ENCODE measurements around the gene UGT3A1.
"Not testable (repeated sequence)": the region's sequence is repeated elsewhere in the genome, so short reads cannot be mapped to it uniquely, and the experiment has no call there.

Gene UGT3A1, protein sequence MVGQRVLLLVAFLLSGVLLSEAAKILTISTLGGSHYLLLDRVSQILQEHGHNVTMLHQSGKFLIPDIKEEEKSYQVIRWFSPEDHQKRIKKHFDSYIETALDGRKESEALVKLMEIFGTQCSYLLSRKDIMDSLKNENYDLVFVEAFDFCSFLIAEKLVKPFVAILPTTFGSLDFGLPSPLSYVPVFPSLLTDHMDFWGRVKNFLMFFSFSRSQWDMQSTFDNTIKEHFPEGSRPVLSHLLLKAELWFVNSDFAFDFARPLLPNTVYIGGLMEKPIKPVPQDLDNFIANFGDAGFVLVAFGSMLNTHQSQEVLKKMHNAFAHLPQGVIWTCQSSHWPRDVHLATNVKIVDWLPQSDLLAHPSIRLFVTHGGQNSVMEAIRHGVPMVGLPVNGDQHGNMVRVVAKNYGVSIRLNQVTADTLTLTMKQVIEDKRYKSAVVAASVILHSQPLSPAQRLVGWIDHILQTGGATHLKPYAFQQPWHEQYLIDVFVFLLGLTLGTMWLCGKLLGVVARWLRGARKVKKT

DNA sequence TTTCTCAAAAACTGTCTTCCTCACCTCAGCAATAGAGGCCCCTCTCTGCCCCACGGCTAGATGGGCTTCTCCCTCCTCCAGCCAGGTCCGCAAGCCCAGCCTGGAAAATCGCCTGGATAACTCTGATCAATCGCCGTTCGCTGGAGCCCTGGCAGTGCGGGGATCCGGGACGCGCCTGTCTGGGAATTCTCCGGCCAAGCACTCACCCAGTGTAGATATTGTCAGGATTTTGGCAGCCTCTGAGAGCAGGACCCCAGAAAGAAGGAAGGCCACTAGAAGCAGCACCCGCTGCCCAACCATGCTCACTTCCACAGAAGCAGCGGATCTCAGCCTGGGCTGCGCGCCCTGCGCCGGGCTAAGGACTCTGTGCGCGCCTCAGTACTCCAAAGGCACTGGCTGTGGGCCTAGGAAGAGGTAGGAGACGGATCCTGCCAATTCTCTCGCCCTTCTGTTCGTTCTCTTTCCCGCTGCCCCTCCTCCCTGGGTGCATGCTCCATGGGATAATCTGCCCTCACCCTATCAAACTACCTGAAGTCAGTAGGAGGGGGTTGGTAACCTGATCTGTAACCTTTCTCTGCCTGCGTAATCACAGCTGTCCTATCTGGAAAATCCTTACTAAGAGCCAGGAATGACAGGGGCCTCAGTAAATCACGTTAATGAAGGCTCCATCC lies at the start of gene UGT3A1:
UGT3A1 (minus strand) TSS at position 450 of the 671 bp plus-strand sequence; CDS start at position 300, 150 bp downstream.
- no peak within 1 kb of the TSS for H3K4me3 ChIP-seq (ENCODE audit: low read depth, low read length)
- TF ChIP-seq, protein P1, sequence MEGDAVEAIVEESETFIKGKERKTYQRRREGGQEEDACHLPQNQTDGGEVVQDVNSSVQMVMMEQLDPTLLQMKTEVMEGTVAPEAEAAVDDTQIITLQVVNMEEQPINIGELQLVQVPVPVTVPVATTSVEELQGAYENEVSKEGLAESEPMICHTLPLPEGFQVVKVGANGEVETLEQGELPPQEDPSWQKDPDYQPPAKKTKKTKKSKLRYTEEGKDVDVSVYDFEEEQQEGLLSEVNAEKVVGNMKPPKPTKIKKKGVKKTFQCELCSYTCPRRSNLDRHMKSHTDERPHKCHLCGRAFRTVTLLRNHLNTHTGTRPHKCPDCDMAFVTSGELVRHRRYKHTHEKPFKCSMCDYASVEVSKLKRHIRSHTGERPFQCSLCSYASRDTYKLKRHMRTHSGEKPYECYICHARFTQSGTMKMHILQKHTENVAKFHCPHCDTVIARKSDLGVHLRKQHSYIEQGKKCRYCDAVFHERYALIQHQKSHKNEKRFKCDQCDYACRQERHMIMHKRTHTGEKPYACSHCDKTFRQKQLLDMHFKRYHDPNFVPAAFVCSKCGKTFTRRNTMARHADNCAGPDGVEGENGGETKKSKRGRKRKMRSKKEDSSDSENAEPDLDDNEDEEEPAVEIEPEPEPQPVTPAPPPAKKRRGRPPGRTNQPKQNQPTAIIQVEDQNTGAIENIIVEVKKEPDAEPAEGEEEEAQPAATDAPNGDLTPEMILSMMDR (IDR thresholded peaks at IDR 0.05; ENCODE audit: insufficient read depth, low read depth, low read length, missing control alignments): no peak
- no peak for DNase-seq (ENCODE audit: low read depth)

DNA sequence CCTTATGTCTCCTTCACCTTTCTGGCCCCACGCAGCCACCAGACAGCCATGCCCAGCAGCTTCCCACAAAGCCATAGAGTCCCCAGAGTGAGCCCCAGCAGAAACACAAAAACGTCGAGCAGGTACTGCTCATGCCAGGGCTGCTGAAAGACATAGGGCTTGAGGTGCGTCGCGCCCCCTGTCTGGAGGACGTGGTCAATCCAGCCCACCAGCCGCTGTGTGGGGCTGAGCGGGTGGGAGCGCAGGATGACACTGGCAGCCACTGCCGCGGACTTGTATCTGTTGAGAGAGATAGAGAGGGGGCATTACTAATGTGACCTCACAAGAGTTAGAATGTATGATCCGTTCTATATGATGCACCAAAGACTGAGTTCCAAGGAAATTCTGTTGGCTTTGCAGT lies 44.5 kb upstream of the UGT3A1 start:
- no peak for DNase-seq (ENCODE audit: low read depth)
- H3K4me3 ChIP-seq (ENCODE audit: low read depth, low read length): no peak overlapping the region
- TF ChIP-seq, protein P1 (IDR thresholded peaks at IDR 0.05; ENCODE audit: insufficient read depth, low read depth, low read length, missing control alignments): no peak

DNA sequence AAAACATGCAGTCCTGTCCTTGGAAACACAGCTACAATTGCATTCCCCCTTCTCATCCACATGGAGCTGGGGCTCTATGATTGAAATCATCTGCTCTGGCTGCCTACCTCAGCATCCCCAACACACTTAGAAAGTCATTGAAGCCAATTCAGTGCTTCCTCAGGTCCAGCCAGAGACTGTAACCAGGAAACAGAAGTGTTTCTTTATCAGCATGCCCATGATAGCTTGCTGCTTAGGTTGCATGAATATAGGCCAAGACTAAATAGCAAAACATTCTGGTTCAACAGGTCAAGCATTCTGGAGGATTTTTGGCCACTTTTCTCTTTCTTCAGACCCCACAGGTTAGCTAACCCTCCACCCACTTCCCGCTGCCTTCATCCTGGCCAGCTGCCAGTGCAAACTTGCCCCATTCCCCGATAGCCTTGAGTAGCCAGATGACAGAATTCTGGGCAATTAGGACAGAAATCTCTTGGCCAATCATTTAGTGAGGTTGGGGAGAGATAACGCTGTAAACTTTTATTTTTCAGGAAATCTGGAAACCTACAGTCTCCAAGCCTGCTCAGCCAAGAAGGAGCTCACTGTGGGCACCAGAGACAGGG lies 43.4 kb upstream of the UGT3A1 start:
- DNase-seq (ENCODE audit: low read depth); H3K4me3 ChIP-seq (ENCODE audit: low read depth, low read length): not testable (repeated sequence)

DNA sequence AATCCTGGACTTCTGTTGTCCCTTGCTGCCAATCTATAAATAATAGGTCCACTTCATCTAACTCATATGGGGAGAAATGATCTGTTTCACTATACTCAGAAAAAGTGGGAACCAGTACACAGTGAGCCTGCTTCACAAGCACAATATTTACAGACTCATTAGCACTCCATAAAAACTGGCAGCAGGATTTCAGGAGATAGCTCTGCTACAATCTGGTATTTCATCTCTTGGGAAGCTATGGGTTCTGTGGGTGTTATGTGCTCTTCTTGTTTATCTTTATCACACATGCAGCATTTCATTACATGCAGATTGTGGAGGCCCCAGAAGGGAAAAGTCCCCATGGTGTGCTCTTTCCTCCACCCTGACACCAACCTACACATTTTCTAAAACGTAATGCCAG lies 42.3 kb upstream of the UGT3A1 start:
- TF ChIP-seq, protein P1 (IDR thresholded peaks at IDR 0.05; ENCODE audit: insufficient read depth, low read depth, low read length, missing control alignments): no peak
- no peak for DNase-seq (ENCODE audit: low read depth)
- no peak overlapping the region for H3K4me3 ChIP-seq (ENCODE audit: low read depth, low read length)

DNA sequence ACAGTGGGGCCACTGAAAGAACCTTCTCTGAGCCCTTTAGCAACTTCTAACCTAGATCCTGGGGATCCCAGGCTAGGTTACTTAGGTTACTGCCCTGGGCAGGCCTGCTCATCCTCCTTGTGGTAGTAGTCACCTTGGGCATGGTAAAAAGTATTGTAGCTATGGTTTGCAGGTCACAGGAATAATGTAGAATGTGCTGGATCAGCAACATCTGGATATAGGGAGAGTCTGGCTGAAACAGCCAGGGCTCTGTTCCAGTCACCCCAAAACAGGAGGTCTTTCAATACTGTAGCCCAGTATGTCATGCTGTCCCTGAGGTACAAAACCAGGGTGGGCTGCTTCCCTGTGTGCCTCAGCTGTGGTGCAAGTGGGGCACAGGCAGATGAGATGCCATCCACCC lies 41.9 kb upstream of the UGT3A1 start:
- DNase-seq (ENCODE audit: low read depth): no peak
- TF ChIP-seq, protein P1 (IDR thresholded peaks at IDR 0.05; ENCODE audit: insufficient read depth, low read depth, low read length, missing control alignments): no peak
- no peak overlapping the region for H3K4me3 ChIP-seq (ENCODE audit: low read depth, low read length)

DNA sequence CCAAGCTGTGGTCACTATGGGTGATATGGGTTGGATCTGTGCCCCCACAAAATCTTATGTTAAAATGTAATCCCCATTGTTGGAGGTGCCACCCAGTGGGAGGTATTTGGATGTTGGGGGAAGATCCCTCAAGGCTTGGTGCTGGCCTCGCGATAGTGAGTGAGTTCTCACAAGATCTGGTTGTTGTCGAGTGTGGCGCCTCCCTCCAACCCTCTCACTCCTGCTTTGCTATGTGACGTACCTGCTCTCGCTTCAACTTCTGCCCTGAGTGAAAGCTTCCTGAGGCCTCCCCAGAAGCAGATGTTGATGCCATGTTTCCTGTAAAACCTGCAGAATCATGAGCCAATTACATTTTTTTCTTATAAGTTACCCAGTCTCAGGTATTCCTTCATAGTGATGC lies 40.0 kb upstream of the UGT3A1 start:
- H3K4me3 ChIP-seq (ENCODE audit: low read depth, low read length): no peak overlapping the region
- DNase-seq (ENCODE audit: low read depth): no peak
- TF ChIP-seq, protein P1 (IDR thresholded peaks at IDR 0.05; ENCODE audit: insufficient read depth, low read depth, low read length, missing control alignments): no peak

DNA sequence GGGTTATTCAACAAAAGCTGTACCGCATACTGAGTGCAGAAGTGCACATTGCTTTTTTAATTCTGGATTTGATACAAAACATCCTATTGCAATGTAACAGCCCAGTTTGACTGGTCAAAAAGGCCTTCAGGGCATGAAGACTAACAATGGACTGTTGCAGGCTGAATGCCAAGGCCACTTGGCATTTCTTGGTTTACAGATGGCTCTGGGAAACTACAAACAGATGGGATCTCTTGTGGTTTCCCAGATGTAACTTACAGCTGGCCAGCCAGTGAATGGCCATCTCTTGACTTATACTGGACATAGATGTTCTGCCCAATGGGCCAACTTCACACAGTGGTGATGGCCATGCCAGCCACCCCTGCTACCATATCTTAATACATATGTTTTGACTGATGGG lies 38.7 kb upstream of the UGT3A1 start:
- TF ChIP-seq, protein P1 (IDR thresholded peaks at IDR 0.05; ENCODE audit: insufficient read depth, low read depth, low read length, missing control alignments): no peak
- H3K4me3 ChIP-seq (ENCODE audit: low read depth, low read length): no peak overlapping the region
- no peak for DNase-seq (ENCODE audit: low read depth)

All from GM12865 (cell line).